Activated naive CD8-positive, alpha-beta T cell treated with anti-CD3 and anti-CD28 coated beads, Interleukin-2, amount 50 U/mL, for 24 hours (primary cell): Measurements from ENCODE around the gene CHST7.
A peak's percentile ranks its signal among the peaks of the same experiment; 100 is the strongest.

Experiments used
- ATAC-seq: fragments of 150-1000 bp; cut with Tn5 transposase; one replicate; pipeline ENCODE4 v1.10.0; 2021
- DNase-seq: peaks from one replicate; pipeline ENCODE4 v3.0.0; 2021
- H3K27ac Mint-ChIP-seq: one replicate; pipeline ENCODE4 v1.8.0; 2021; ENCODE audit warnings: mild to moderate bottlenecking, mixed read lengths
- H3K27me3 Mint-ChIP-seq: one replicate; pipeline ENCODE4 v1.8.0; 2021; ENCODE audit warnings: mixed read lengths
- H3K36me3 Mint-ChIP-seq: one replicate; pipeline ENCODE4 v1.8.0; 2021; ENCODE audit warnings: low read depth, mixed read lengths
- H3K4me1 Mint-ChIP-seq: one replicate; pipeline ENCODE4 v1.8.0; 2021; ENCODE audit warnings: mixed read lengths
- H3K4me3 Mint-ChIP-seq: one replicate; pipeline ENCODE4 v1.8.0; 2021; ENCODE audit warnings: mild to moderate bottlenecking, moderate library complexity, mixed read lengths
- H3K9me3 Mint-ChIP-seq: one replicate; pipeline ENCODE4 v1.8.0; 2021; ENCODE audit warnings: mixed read lengths

The CHST7 gene

GRCh38 chrX:46561824-46562657, 11.5 kb upstream of the CHST7 start:
- ATAC-seq (peak; percentile 78), DNase-seq (no peak)
- Mint-ChIP-seq H3K27me3 (peaks cover 2% of the 10 kb centered on the region), H3K4me3 (no peak overlapping the region), H3K4me1 (peaks cover 15% of the 10 kb centered on the region), H3K36me3 (no peaks in the 10 kb centered on the region), H3K9me3 (no peaks in the 10 kb centered on the region), H3K27ac (no peak overlapping the region)

GRCh38 chrX:46567388-46567787, 6.2 kb upstream of the CHST7 start:
- DNase-seq (no peak), ATAC-seq (no peak)
- Mint-ChIP-seq H3K9me3 (no peaks in the 10 kb centered on the region), H3K27me3 (peaks cover 2% of the 10 kb centered on the region), H3K4me3 (no peak overlapping the region), H3K27ac (no peak overlapping the region), H3K36me3 (no peaks in the 10 kb centered on the region), H3K4me1 (peaks cover 18% of the 10 kb centered on the region)

GRCh38 chrX:46569621-46570020, 3.9 kb upstream of the CHST7 start:
- H3K36me3 Mint-ChIP-seq: no peaks in the 10 kb centered on the region
- no peaks in the 10 kb centered on the region for H3K9me3 Mint-ChIP-seq
- H3K27me3 Mint-ChIP-seq: no peaks in the 10 kb centered on the region
- no peak overlapping the region for H3K4me3 Mint-ChIP-seq
- no peak for ATAC-seq
- no peak for DNase-seq
- no peak overlapping the region for H3K27ac Mint-ChIP-seq
- H3K4me1 Mint-ChIP-seq: peaks cover 23% of the 10 kb centered on the region

DNA sequence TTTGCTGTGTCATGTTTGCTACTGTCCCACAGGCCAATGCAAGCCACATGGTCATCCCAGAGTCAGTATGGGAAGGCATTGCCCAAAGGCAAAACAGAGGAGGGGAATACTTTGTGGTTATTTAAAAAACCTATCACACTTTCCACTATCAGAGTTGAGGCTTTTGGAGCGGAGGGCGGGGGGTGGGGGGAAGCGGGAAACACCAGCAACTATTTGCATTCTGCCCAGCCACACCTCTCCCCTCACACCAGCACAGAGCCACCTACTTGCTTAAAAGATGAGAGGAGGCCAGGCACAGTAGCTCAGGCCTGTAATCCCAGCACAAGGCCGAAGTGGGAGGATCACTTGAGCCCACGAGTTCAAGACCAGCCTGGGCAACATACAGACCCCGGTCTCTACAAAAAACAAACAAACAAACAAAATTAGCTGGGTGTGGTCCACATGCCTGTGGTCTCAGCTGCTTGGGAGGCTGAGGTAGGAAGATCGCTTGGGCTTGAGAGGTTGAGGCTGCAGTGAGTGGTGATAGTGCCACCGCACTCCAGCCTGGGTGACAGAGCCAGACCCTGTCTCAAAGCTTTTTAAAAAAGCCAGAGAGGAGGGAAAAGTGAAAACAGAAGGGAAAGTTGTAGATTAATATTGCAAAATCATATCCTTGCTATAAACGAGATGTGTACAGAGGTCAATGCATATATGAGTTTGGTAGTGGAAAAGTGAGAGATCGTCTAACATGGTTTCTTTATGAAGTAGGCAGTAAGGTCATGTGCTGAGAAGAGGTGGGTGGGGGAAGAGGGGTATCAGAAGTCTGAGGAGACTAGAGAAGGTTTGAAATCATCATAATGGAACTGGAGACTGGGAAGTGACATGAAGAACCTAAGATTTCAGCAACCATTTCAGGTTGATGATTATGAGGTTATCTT, 1.9 kb upstream of the CHST7 start:
- Mint-ChIP-seq H3K36me3 (peaks cover 2% of the 10 kb centered on the region), H3K9me3 (no peaks in the 10 kb centered on the region)
- DNase-seq: no peak

DNA sequence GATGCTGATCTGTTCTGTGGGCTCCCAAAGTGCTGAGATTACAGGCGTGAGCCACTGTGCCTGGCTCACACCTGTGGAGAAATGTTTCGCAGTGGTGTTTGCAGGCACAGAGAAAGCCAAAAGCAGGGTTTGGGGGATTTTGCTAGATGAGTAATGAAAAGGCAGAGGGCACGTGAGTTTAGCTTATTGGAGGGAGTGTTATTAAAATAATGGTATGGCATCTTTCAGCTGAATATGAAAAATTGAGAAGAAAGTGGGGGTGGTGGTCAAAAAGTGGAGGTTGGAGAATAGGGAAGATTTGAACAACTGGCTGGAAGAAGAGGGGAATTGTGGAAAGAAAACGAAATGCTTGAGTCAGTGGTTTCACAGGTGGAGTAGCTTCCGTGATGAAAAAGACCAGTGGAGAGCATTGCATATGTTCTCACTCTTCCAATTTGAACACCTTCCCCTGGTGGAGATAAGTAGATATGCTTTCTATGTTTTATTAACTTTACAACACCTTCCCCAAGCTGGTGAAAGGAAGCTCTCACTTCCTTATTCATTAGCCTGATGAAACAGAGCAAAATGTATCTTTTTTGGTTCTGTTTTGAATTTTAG, 1.1 kb upstream of the CHST7 start:
- ATAC-seq: peak; percentile 74
- peaks cover 2% of the 10 kb centered on the region for H3K36me3 Mint-ChIP-seq
- peaks cover 8% of the 10 kb centered on the region for H3K27me3 Mint-ChIP-seq
- H3K27ac Mint-ChIP-seq: peak overlapping the region; percentile 89
- peak overlapping the region; percentile 57 for H3K4me3 Mint-ChIP-seq
- peaks cover 44% of the 10 kb centered on the region for H3K4me1 Mint-ChIP-seq
- DNase-seq: peak; percentile 20
- no peaks in the 10 kb centered on the region for H3K9me3 Mint-ChIP-seq

More for the DNA sequence above, 1.9 kb upstream of the CHST7 start:
- ATAC-seq: peak; percentile 21
- H3K4me1 Mint-ChIP-seq: peaks cover 36% of the 10 kb centered on the region
- H3K27ac Mint-ChIP-seq: peak overlapping the region; percentile 89
- H3K27me3 Mint-ChIP-seq: peaks cover 7% of the 10 kb centered on the region
- H3K4me3 Mint-ChIP-seq: peak overlapping the region; percentile 57

- H3K27ac Mint-ChIP-seq: no peak overlapping the region
- H3K27me3 Mint-ChIP-seq: peaks cover 8% of the 10 kb centered on the region
- H3K4me1 Mint-ChIP-seq: peaks cover 48% of the 10 kb centered on the region
- no peaks in the 10 kb centered on the region for H3K9me3 Mint-ChIP-seq
- peaks cover 2% of the 10 kb centered on the region for H3K36me3 Mint-ChIP-seq
- DNase-seq: peak; percentile 38
- ATAC-seq: peak; percentile 5
- peak overlapping the region; percentile 57 for H3K4me3 Mint-ChIP-seq
These were observed 568 bp downstream of the CHST7 start for GRCh38 chrX:46573892-46574773.

DNA sequence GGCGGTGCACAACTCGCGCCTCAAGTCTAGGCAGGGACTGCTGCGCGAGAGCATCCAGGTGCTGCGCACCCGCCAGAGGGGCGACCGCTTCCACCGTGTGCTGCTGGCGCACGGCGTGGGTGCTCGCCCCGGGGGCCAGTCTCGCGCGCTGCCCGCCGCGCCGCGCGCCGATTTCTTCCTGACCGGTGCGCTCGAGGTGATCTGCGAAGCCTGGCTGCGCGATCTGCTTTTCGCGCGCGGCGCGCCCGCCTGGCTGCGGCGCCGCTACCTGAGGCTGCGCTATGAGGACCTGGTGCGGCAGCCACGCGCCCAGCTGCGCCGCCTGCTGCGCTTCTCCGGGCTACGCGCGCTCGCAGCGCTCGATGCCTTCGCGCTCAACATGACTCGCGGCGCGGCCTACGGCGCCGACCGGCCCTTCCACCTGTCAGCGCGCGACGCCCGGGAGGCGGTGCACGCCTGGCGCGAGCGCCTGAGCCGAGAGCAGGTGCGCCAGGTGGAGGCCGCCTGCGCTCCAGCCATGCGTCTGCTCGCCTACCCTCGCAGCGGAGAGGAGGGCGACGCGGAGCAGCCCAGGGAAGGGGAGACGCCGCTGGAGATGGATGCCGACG, 1.3 kb downstream of the CHST7 start:
- no peak for ATAC-seq
- peak overlapping the region; percentile 57 for H3K4me3 Mint-ChIP-seq
- peaks cover 8% of the 10 kb centered on the region for H3K27me3 Mint-ChIP-seq
- peaks cover 51% of the 10 kb centered on the region for H3K4me1 Mint-ChIP-seq
- H3K9me3 Mint-ChIP-seq: no peaks in the 10 kb centered on the region
- no peak overlapping the region for H3K27ac Mint-ChIP-seq
- peak; percentile 14 for DNase-seq
- peaks cover 2% of the 10 kb centered on the region for H3K36me3 Mint-ChIP-seq

DNA sequence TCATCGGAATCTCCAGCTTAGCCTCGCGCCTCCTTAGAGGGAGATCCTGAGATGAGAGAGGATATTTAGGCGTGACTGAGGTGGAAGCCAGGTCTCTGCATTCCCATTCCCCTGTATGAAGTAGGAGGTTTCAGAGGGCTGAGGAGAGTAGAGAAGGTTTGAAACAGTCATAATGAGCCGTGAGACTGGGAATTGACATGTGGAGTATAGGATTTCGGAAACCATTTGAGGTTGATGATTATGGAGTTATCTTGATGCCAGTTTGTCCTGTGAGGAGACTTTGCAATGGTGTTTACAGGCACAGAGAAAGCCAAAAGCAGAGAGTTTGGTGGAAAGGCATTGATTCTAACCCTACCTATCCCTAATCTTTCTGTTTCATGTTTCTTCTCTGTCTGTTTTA, 2.0 kb downstream of the CHST7 start:
- peaks cover 2% of the 10 kb centered on the region for H3K36me3 Mint-ChIP-seq
- H3K4me1 Mint-ChIP-seq: peaks cover 51% of the 10 kb centered on the region
- H3K4me3 Mint-ChIP-seq: peak overlapping the region; percentile 73
- no peak overlapping the region for H3K27ac Mint-ChIP-seq
- DNase-seq (no peak), ATAC-seq (no peak)
- no peaks in the 10 kb centered on the region for H3K9me3 Mint-ChIP-seq
- peaks cover 8% of the 10 kb centered on the region for H3K27me3 Mint-ChIP-seq

GRCh38 chrX:46575991-46576392, 2.4 kb downstream of the CHST7 start:
- Mint-ChIP-seq H3K9me3 (no peaks in the 10 kb centered on the region), H3K27me3 (peaks cover 8% of the 10 kb centered on the region), H3K27ac (no peak overlapping the region), H3K36me3 (peaks cover 2% of the 10 kb centered on the region), H3K4me1 (peaks cover 51% of the 10 kb centered on the region), H3K4me3 (peak overlapping the region; percentile 73)
- no peak for ATAC-seq
- no peak for DNase-seq

- no peak for ATAC-seq
- peak overlapping the region; percentile 73 for H3K4me3 Mint-ChIP-seq
- H3K9me3 Mint-ChIP-seq: no peaks in the 10 kb centered on the region
- peaks cover 46% of the 10 kb centered on the region for H3K4me1 Mint-ChIP-seq
- H3K27me3 Mint-ChIP-seq: peaks cover 8% of the 10 kb centered on the region
- DNase-seq: no peak
- no peak overlapping the region for H3K27ac Mint-ChIP-seq
- H3K36me3 Mint-ChIP-seq: peaks cover 2% of the 10 kb centered on the region
These were observed 2.9 kb downstream of the CHST7 start for GRCh38 chrX:46576458-46576857.

DNA sequence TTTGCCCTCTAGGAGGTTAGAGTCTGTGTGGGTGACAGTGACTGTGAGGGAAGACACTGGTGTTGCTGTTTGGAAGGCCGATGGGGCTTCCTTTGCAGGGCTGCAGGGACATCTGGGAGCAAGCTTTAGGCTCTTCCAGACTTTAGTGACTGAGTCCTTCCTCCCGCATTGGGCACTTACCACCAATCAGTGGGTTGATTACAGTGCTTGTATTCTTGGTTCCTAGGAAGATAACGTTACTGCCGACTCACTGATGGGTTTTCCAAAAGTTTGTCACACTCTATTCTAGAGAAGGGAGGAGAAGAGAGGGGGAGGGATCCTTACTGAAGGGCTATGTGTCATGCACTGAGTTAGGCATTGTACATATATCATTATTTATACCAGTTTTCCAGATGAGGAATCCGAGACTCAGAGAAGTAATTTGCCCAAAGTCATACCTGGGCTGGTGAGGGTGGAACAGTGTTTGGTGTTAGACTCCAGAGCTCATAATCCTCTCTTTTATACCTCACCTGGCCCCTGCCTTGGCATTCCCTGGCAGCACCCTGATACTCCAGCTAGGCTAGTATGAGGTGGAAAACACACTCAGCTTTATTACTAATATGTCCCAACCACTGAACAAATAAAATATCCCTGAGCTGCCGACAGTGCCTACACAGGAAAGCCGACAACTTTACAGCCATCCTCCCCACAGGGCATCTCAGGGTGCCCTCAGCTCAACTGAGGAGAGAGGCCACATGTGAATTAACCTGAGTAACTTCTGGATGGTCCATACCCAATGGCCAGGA, 3.8 kb downstream of the CHST7 start:
- H3K27ac Mint-ChIP-seq: no peak overlapping the region
- no peak overlapping the region for H3K4me3 Mint-ChIP-seq
- H3K36me3 Mint-ChIP-seq: peaks cover 2% of the 10 kb centered on the region
- DNase-seq (no peak), ATAC-seq (no peak)
- peaks cover 37% of the 10 kb centered on the region for H3K4me1 Mint-ChIP-seq
- peaks cover 8% of the 10 kb centered on the region for H3K27me3 Mint-ChIP-seq
- H3K9me3 Mint-ChIP-seq: no peaks in the 10 kb centered on the region

DNA sequence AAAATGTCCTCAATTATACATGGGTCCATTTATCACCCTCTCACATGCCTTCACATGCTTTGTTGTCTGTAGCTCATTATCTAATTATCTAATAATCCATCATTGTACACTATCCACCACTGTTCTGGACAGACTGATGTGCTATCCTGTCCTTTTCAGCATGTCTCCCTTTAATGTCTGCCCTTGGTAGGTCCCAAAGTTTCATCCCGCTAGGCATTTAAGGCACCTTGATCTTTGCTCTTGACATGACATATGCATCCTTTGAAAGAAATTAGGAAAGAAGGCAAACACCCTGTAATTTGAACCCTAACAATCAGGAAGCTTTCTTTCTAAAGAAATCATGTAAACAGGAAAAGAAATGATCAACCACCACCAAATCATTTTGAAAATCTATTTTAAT, 5.7 kb downstream of the CHST7 start:
- DNase-seq: no peak
- Mint-ChIP-seq H3K9me3 (no peaks in the 10 kb centered on the region), H3K4me1 (peaks cover 30% of the 10 kb centered on the region), H3K27ac (no peak overlapping the region), H3K27me3 (peaks cover 8% of the 10 kb centered on the region), H3K36me3 (peaks cover 2% of the 10 kb centered on the region), H3K4me3 (no peak overlapping the region)
- no peak for ATAC-seq

DNA sequence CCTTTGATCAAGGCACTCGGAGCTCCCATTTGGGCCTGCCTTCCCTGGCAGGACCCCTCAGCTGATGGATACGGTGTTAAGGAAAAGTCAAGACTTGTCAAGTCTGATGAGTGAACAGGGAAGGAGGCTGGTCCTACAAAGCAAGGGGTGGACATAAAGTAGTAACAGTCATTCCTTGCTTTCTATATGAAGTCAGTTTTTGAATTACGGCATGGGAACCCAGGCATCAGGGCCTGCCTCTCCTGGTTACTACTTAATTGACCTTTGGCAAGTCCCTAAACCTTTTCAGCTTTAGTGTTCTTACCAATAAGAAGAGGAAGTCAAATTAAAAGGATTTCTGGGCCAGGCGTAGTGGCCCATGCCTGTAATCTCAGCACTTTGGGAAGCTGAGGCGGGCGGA, 7.0 kb downstream of the CHST7 start:
- no peak for DNase-seq
- Mint-ChIP-seq H3K4me1 (peaks cover 28% of the 10 kb centered on the region), H3K27ac (no peak overlapping the region), H3K36me3 (peaks cover 2% of the 10 kb centered on the region), H3K4me3 (no peak overlapping the region), H3K27me3 (peaks cover 6% of the 10 kb centered on the region), H3K9me3 (no peaks in the 10 kb centered on the region)
- no peak for ATAC-seq
